ENCODE results near the gene HOXA7. TPM values are rescaled to one million over a fixed set of nuclear protein-coding genes. Genes with fewer than 3 reads are reported as not detected.

The HOXA7 gene
- total and polyA plus RNA-seq, 2 of the 8 experiments (the other 6 are each of a cell fraction or from before 2014, with no cell fraction given) = 0.03 TPM; not detected in 1

- no peak overlapping the region for H3K4ac ChIP-seq (replicated peaks; ENCODE audit: insufficient read length, low read depth, low read length)
- peaks cover 97 to 100% (median 99%) of the 10 kb centered on the region in 4 experiments for H3K27me3 ChIP-seq (replicated peaks in 1 of 4; ENCODE audit: control insufficient read depth in 3 of 4, extremely low read depth in 1 of 4, insufficient read depth in 3 of 4, low read length in 3 of 4)
- no peak overlapping the region for H2BK5ac ChIP-seq (ENCODE audit: low read depth, low read length)
- no peaks in the 10 kb centered on the region for H3K23me2 ChIP-seq (ENCODE audit: low read depth, low read length)
- H3K27ac ChIP-seq (ENCODE audit: low read depth, low read length) = no peak overlapping the region
- no peak overlapping the region for H2BK120ac ChIP-seq (replicated peaks; ENCODE audit: low read depth, low read length)
- H4K8ac ChIP-seq (ENCODE audit: extremely low read depth, insufficient read depth, low read length) = no peak overlapping the region
- H2AFZ ChIP-seq (ENCODE audit: low read length) = no peak overlapping the region
- H3K56ac ChIP-seq (replicated peaks; ENCODE audit: insufficient read length, low read depth, low read length) = no peak overlapping the region
- 6% methylated on average over 67 of the region's 72 CpGs; no CpG with 5 or more reads in 1 of the 2 experiments for WGBS, 2 experiments (ENCODE audit: extremely low coverage in 1 of 2, insufficient coverage in 1 of 2, insufficient read length in 1 of 2, insufficient replicate concordance in 2 of 2, low coverage in 1 of 2, low lambda C conversion rate in 2 of 2, missing lambda C conversion rate in 1 of 2)
- H3K9ac ChIP-seq (replicated peaks in 1 of 4; ENCODE audit: extremely low read depth in 1 of 4, low read depth in 3 of 4, low read length in 3 of 4) = no peak overlapping the region
- no peak overlapping the region for H2AK5ac ChIP-seq (ENCODE audit: low read depth, low read length)
- no peak overlapping the region for H2BK20ac ChIP-seq (ENCODE audit: low read length)
- H3K4me2 ChIP-seq (ENCODE audit: insufficient read depth in 1 of 2, low read depth in 2 of 2, low read length in 2 of 2) = peak overlapping the region; percentile 33; a peak in 3 of 4 replicates
- peaks cover 40 to 51% of the 10 kb centered on the region in 2 experiments for H4K20me1 ChIP-seq (replicated peaks in 1 of 2; ENCODE audit: control insufficient read depth in 1 of 2, insufficient read depth in 2 of 2, low read length in 2 of 2)
- TF ChIP-seq TAF7 (optimal IDR thresholded peaks at IDR 0.05; ENCODE audit: borderline replicate concordance, low read depth, low read length) (no peak), SUZ12 (IDR thresholded peaks at IDR 0.05; ENCODE audit: low read length) (peak; percentile 75), RNF2 (IDR thresholded peaks at IDR 0.05; ENCODE audit: borderline replicate concordance, low read depth, low read length, missing control alignments, poor library complexity, severe bottlenecking) (peak; percentile 84), POLR2A (IDR thresholded peaks at IDR 0.05; ENCODE audit: control extremely low read depth in 1 of 2, low read depth in 2 of 2, low read length in 2 of 2) (no peak), EZH2 (IDR thresholded peaks at IDR 0.05; ENCODE audit: low read depth, low read length, severe bottlenecking) (peak; percentile 85), CREB1 (IDR thresholded peaks at IDR 0.05) (peak; percentile 69)
- no peak overlapping the region for H2BK15ac ChIP-seq (ENCODE audit: low read length)
- H2BK12ac ChIP-seq (ENCODE audit: low read depth, low read length) = no peak overlapping the region
- no peak overlapping the region for H4K5ac ChIP-seq (ENCODE audit: insufficient read length, low read depth, low read length)
- no peaks in the 10 kb centered on the region; a peak in 1 of 4 replicates for H3K9me3 ChIP-seq (ENCODE audit: insufficient read depth in 2 of 2, low read depth in 1 of 2, low read length in 1 of 2)
- no peaks in the 10 kb centered on the region for H3K79me2 ChIP-seq (ENCODE audit: control insufficient read depth in 1 of 2, insufficient read depth in 2 of 2, low read length in 2 of 2)
- peaks cover 0 to 27% (median 16%) of the 10 kb centered on the region in 4 experiments; a peak in 6 of 7 replicates for H3K4me1 ChIP-seq (replicated peaks in 1 of 4; ENCODE audit: control insufficient read depth in 3 of 4, insufficient read depth in 4 of 4, low read length in 3 of 4)
- H3K36me3 ChIP-seq (ENCODE audit: control insufficient read depth in 2 of 4, insufficient read depth in 4 of 4, low read length in 3 of 4) = peaks cover 0 to 5% (median 0%) of the 10 kb centered on the region in 4 experiments; a peak in 1 of 8 replicates
- ChIA-PET CTCF (ENCODE audit: partially characterized antibody) (interaction anchor here (1.1 to 9.1 kb wide), 5 partner anchors 10 to 479 kb away, joined by 4 to 64 read pairs (median 6); partner anchors contain the start of genes HIBADH and HOXA10), POLR2A (ENCODE audit: partially characterized antibody) (interaction anchor here (1.2 kb wide), 1 partner anchor 63 kb away, joined by 3 read pairs; no protein-coding TSS in a partner anchor)
- H3K14ac ChIP-seq (ENCODE audit: insufficient read length) = no peak overlapping the region
- FAIRE-seq (no peak), DNase-seq (ENCODE audit: low read depth in 1 of 2, low spot score in 2 of 2) (peak in 1 of 2 experiments; percentile 57)
- H3K79me1 ChIP-seq (ENCODE audit: low read depth, low read length) = no peaks in the 10 kb centered on the region
- H3K23ac ChIP-seq (ENCODE audit: insufficient read length) = no peak overlapping the region
- peak overlapping the region in 1 of 4 experiments; percentile 27; a peak in 2 of 8 replicates for H3K4me3 ChIP-seq (ENCODE audit: extremely low read depth in 1 of 4, insufficient read depth in 2 of 4, low read depth in 3 of 4, low read length in 4 of 4)
- H4K91ac ChIP-seq (replicated peaks; ENCODE audit: insufficient read length, low read length) = no peak overlapping the region
- no peak overlapping the region for H3K18ac ChIP-seq (ENCODE audit: extremely low read depth, low read length)
Measured at GRCh38 chr7:27184337-27185012, 28.0 kb upstream of the HOXA7 start.

All from H1 (cell line).